GM12874 (cell line): ENCODE data around the gene BMPR1B.

Source experiments
- TF ChIP-seq, protein P1 (sequence below): IDR thresholded peaks from 2 replicates; pipeline ENCODE4 v1.5.1; 2011; ENCODE audit warnings: low read depth, mild to moderate bottlenecking, control low read depth, low read length, moderate library complexity; ENCODE audit not compliant: insufficient read depth

Gene BMPR1B

GRCh38 chr4:94814237-94814636, 56.5 kb downstream of the BMPR1B start:
- TF ChIP-seq, protein P1, sequence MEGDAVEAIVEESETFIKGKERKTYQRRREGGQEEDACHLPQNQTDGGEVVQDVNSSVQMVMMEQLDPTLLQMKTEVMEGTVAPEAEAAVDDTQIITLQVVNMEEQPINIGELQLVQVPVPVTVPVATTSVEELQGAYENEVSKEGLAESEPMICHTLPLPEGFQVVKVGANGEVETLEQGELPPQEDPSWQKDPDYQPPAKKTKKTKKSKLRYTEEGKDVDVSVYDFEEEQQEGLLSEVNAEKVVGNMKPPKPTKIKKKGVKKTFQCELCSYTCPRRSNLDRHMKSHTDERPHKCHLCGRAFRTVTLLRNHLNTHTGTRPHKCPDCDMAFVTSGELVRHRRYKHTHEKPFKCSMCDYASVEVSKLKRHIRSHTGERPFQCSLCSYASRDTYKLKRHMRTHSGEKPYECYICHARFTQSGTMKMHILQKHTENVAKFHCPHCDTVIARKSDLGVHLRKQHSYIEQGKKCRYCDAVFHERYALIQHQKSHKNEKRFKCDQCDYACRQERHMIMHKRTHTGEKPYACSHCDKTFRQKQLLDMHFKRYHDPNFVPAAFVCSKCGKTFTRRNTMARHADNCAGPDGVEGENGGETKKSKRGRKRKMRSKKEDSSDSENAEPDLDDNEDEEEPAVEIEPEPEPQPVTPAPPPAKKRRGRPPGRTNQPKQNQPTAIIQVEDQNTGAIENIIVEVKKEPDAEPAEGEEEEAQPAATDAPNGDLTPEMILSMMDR: no peak

DNA sequence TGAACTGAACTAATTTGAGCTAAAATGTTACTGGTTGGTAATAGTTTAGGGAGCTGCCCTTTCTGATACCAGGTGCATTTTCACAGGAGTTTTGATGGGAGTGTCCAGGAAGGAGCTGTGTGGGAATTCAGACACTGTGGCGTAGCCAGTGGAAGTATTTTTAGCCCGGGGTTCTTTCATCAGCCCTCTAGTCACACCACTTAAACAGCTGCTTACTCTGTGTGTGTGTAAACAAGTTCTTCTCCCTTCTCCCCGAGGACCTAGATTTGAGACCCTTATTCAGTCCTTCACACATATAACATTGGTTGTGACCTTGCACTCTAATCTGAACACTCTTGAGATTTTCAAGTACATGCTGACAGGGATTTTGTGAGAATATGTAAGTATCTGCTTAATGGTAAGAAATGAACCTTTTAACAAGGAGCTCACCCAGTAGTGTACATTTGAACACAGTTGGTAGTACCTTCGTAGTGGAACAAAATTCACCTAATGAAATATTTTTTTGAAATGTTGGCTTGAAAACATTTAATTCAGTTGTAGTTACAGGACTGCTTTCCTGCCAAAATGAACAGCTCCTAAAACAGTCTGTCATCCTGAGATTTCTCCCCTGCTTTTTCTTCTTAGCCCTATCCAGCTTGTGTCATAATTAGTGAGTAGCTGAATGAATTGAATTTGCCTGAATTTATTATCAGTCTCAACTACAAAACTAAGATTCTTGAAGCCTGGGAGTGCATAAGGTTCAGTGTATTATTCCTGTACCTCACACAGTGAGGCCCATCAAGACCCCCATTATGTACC, 61.8 kb downstream of the BMPR1B start:
- TF ChIP-seq, protein P1: no peak

- TF ChIP-seq, protein P1: no peak
These were observed 68.5 kb downstream of the BMPR1B start for GRCh38 chr4:94826206-94826605.

DNA sequence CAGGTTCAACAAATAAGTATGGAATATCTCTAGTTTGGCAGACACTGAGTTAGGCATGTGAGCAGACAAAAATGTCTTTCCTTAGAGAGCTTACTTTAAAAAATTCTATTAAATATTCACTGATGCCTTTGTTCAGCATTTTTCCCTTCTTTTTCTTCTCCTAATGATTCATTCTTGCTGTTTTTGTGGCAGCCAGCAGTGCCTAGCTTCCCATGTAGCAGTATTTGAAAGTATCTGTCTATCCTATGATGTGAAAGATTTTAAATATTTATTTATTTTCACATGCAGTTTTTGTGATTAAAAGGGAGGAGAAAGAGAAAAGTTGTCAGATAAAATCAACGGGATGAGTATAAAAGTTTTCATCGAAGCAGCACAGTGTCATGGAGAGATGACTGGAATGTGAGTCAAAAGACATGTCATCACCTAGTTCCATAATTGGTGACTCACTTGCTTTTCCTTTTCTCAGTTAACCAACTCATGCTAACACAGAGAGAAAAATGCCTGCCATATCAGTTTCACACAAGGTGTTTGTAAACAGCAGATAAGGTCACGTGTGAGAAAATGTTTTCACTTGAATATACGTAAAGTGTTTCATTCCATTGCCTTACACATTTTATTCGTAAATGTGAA, 69.8 kb downstream of the BMPR1B start:
- TF ChIP-seq, protein P1: no peak

- TF ChIP-seq, protein P1: no peak
These were observed 71.1 kb downstream of the BMPR1B start for GRCh38 chr4:94828882-94829281.

- TF ChIP-seq, protein P1: no peak
These were observed 73.9 kb downstream of the BMPR1B start for GRCh38 chr4:94831607-94832006.

DNA sequence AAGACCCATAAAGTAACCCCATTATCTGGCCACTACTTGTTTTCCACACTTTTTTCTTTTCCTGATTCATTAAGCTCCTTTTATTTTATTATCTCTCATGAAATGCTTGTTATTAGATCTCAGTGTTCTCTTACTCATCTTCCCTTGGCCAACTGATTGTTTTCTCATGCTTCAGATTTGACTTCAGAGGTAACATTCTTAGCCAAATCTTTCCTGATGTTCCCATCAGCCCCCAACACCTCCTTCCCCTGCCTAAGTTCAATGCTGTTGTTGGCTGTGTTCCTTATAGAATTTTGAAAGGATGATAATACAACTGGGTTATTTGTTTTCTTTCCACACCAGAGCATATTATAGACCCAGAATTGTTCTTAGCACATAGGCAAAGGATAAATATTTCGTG, 75.6 kb downstream of the BMPR1B start:
- TF ChIP-seq, protein P1: no peak
